Esophagus squamous epithelium (tissue), 5 donors: ENCODE results near the gene CDH13. TPM values are rescaled to one million over a fixed set of nuclear protein-coding genes. Genes with fewer than 3 reads are reported as not detected.

Experiments
- DNase-seq: peaks from one replicate; lab custom pipeline; 2025; lab: John Stamatoyannopoulos, UW
- H3K27ac ChIP-seq, 4 donors: fragments of 200-600 bp; sonication (generic); one replicate each; pipeline ENCODE4 v1.5.1; 2016 to 2019; ENCODE audit warnings: mild to moderate bottlenecking in 1 of 4
- H3K27me3 ChIP-seq, 4 donors: fragments of 200-600 bp; sonication (generic); 1 replicate in 3 of 4; 2 replicates in 1 of 4; pipeline versions ENCODE4 v1.5.1 to v1.6.0; 2017 to 2021; ENCODE audit warnings: antibody characterized with exemption in 1 of 4
- H3K36me3 ChIP-seq, 3 donors: fragments of 200-600 bp; sonication (generic); one replicate each; pipeline ENCODE4 v1.5.1; 2016 to 2019
- H3K4me1 ChIP-seq, 3 donors: fragments of 200-600 bp; sonication (generic); one replicate each; pipeline ENCODE4 v1.5.1; 2017 to 2019
- H3K4me3 ChIP-seq, 4 donors: fragments of 200-600 bp; sonication (generic); 1 replicate in 3 of 4; 2 replicates in 1 of 4; pipeline ENCODE4 v1.5.1; 2016 to 2019; ENCODE audit warnings: mild to moderate bottlenecking in 2 of 4, moderate library complexity in 1 of 4
- H3K9me3 ChIP-seq, 3 donors: fragments of 200-600 bp; sonication (generic); one replicate each; pipeline ENCODE4 v1.5.1; 2016 to 2019
- CTCF ChIP-seq, 6 experiments: fragments of 450-650 bp in 4 of 6; fragments of 200-600 bp in 2 of 6; sonication (generic) in 2 of 6; IDR thresholded peaks; one replicate each; pipeline ENCODE4 v1.5.1; 2016 to 2019; ENCODE audit warnings: antibody characterized with exemption in 6 of 6, mild to moderate bottlenecking in 4 of 6, moderate library complexity in 4 of 6
- POLR2A ChIP-seq, 4 donors: fragments of 450-650 bp; IDR thresholded peaks; one replicate each; pipeline ENCODE4 v1.6.1; 2017; ENCODE audit warnings: antibody characterized with exemption in 4 of 4, mild to moderate bottlenecking in 4 of 4, moderate library complexity in 3 of 4
- WGBS, 2 donors: methylation state at CpG; one replicate each; pipeline ENCODE4 v1.1.5; 2018; 5-methylcytosine and 5-hydroxymethylcytosine counted together
- intact Hi-C: fragments of 100-400 bp; cut with DNase I; formaldehyde crosslinking; loops from one replicate; pipeline ENCODE4 v1.15.0; 2022
- total RNA-seq, 4 donors: library from RNA; depleted of rRNA; stranded (reverse); fragments of >200 nt; gene quantifications; one replicate each; pipeline ENCODE4 v1.1.0, GENCODE V29; 2016
- donor health status: DM: yes; HTN: yes; CAD: no.

Gene CDH13
- total RNA-seq, 4 donors from 2014 or later: 6.9 to 31.9 (median 21.1) TPM

- Histone ChIP-seq H3K27ac (no peak overlapping the region), H3K36me3 (no peaks in the 10 kb centered on the region), H3K4me3 (no peak overlapping the region), H3K27me3 (no peaks in the 10 kb centered on the region), H3K4me1 (no peaks in the 10 kb centered on the region), H3K9me3 (no peaks in the 10 kb centered on the region)
- DNase-seq: no peak
- intact Hi-C loops: no loop called here
- WGBS, 2 donors: 65 to 75% methylated on average over 10 of the region's 10 CpGs
- no peak for TF ChIP-seq POLR2A (IDR thresholded peaks at IDR 0.05)
- no peak for TF ChIP-seq CTCF (IDR thresholded peaks at IDR 0.05)
Measured at GRCh38 chr16:83109490-83110125, 482.8 kb downstream of the CDH13 start.

- H3K4me1 ChIP-seq: no peaks in the 10 kb centered on the region
- H3K36me3 ChIP-seq: no peaks in the 10 kb centered on the region
- TF ChIP-seq CTCF (IDR thresholded peaks at IDR 0.05) (no peak), POLR2A (IDR thresholded peaks at IDR 0.05) (no peak)
- no peak overlapping the region for H3K4me3 ChIP-seq
- H3K27ac ChIP-seq: no peak overlapping the region
- no peaks in the 10 kb centered on the region for H3K9me3 ChIP-seq
- intact Hi-C loops: no loop called here
- WGBS, 2 donors: 70 to 85% methylated on average over 5 of the region's 5 CpGs
- no peaks in the 10 kb centered on the region for H3K27me3 ChIP-seq
- DNase-seq: no peak
Measured at GRCh38 chr16:83110269-83110668, 483.5 kb downstream of the CDH13 start.

GRCh38 chr16:83113317-83113716 lies 486.5 kb downstream of the CDH13 start:
- TF ChIP-seq CTCF (IDR thresholded peaks at IDR 0.05): peak in 4 of 6 experiments; percentile 16 to 45 (median 31)
- no peak for TF ChIP-seq POLR2A (IDR thresholded peaks at IDR 0.05)
- Histone ChIP-seq H3K27ac (no peak overlapping the region), H3K27me3 (no peaks in the 10 kb centered on the region), H3K4me1 (no peaks in the 10 kb centered on the region), H3K9me3 (no peaks in the 10 kb centered on the region), H3K36me3 (no peaks in the 10 kb centered on the region), H3K4me3 (no peak overlapping the region)
- intact Hi-C loops: no loop called here
- DNase-seq: no peak
- 49 to 55% methylated on average over 7 of the region's 7 CpGs for WGBS, 2 donors

- no peak for DNase-seq
- H3K27me3 ChIP-seq: no peaks in the 10 kb centered on the region
- WGBS, 2 donors: 71 to 77% methylated on average over 6 of the region's 6 CpGs
- intact Hi-C loops: no loop called here
- H3K4me1 ChIP-seq: no peaks in the 10 kb centered on the region
- no peaks in the 10 kb centered on the region for H3K9me3 ChIP-seq
- no peak overlapping the region for H3K4me3 ChIP-seq
- no peaks in the 10 kb centered on the region for H3K36me3 ChIP-seq
- H3K27ac ChIP-seq: no peak overlapping the region
- TF ChIP-seq POLR2A (IDR thresholded peaks at IDR 0.05) (no peak), CTCF (IDR thresholded peaks at IDR 0.05) (no peak)
Measured at GRCh38 chr16:83113811-83114210, 487.0 kb downstream of the CDH13 start.

GRCh38 chr16:83115491-83116232 lies 488.9 kb downstream of the CDH13 start:
- TF ChIP-seq CTCF (IDR thresholded peaks at IDR 0.05) (no peak), POLR2A (IDR thresholded peaks at IDR 0.05) (no peak)
- intact Hi-C loops: no loop called here

More at GRCh38 chr16:83115491-83116232, 488.9 kb downstream of the CDH13 start:
- Histone ChIP-seq H3K27me3 (no peaks in the 10 kb centered on the region), H3K4me3 (no peak overlapping the region), H3K9me3 (no peaks in the 10 kb centered on the region), H3K27ac (peak overlapping the region in 1 of 4 donors; percentile 28), H3K36me3 (no peaks in the 10 kb centered on the region), H3K4me1 (no peaks in the 10 kb centered on the region)
- 69 to 74% methylated on average over 9 to 10 of the region's 10 CpGs for WGBS, 2 donors
- DNase-seq: no peak
